ENCODE results near the gene RNF227.
A peak's percentile ranks its signal among the peaks of the same experiment; 100 is the strongest.

The RNF227 gene

GRCh38 chr17:7944326-7944725 lies 28.2 kb upstream of the RNF227 start:
- Histone ChIP-seq H3K9me3 (ENCODE audit: control insufficient read depth, low read length) (no peaks in the 10 kb centered on the region), H3K4me3 (ENCODE audit: low read length) (no peak overlapping the region), H3K9ac (ENCODE audit: low read length) (no peak overlapping the region), H3K27me3 (ENCODE audit: control insufficient read depth, insufficient read depth, low read length) (no peaks in the 10 kb centered on the region), H3K36me3 (ENCODE audit: control insufficient read depth, insufficient read depth, low read length) (peaks cover 11% of the 10 kb centered on the region), H3K4me1 (ENCODE audit: control insufficient read depth, insufficient read depth, low read length) (no peaks in the 10 kb centered on the region)

DNA sequence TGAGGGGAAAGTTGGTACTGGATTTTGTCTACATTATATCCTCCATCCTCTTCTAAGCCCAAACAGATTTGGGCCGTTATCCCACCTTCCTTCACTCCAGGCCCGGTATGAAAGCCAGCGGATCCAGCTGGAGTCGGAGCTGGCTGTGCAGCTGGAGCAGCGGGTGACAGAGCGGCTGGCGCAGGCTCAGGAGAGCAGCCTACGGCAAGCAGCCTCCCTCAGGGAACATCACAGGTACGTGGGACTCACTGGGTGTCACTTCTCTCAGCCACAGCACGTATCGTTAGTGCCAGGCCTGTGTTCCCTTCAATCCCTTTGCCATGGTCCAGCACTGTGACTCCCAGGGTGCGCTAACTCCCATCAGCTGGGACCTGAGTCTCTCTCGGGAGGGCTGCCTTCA lies 27.2 kb upstream of the RNF227 start:
- Histone ChIP-seq H3K27me3 (ENCODE audit: control insufficient read depth, insufficient read depth, low read length) (no peaks in the 10 kb centered on the region), H3K9me3 (ENCODE audit: control insufficient read depth, low read length) (no peaks in the 10 kb centered on the region), H3K4me1 (ENCODE audit: control insufficient read depth, insufficient read depth, low read length) (no peaks in the 10 kb centered on the region), H3K9ac (ENCODE audit: low read length) (no peak overlapping the region), H3K36me3 (ENCODE audit: control insufficient read depth, insufficient read depth, low read length) (peaks cover 11% of the 10 kb centered on the region), H3K4me3 (ENCODE audit: low read length) (no peak overlapping the region)

GRCh38 chr17:7940743-7941142 lies 24.7 kb upstream of the RNF227 start:
- no peak overlapping the region for H3K9ac ChIP-seq (ENCODE audit: low read length)
- no peaks in the 10 kb centered on the region for H3K4me1 ChIP-seq (ENCODE audit: control insufficient read depth, insufficient read depth, low read length)
- no peak overlapping the region for H3K4me3 ChIP-seq (ENCODE audit: low read length)
- H3K9me3 ChIP-seq (ENCODE audit: control insufficient read depth, low read length) = no peaks in the 10 kb centered on the region
- peaks cover 6% of the 10 kb centered on the region for H3K36me3 ChIP-seq (ENCODE audit: control insufficient read depth, insufficient read depth, low read length)
- H3K27me3 ChIP-seq (ENCODE audit: control insufficient read depth, insufficient read depth, low read length) = no peaks in the 10 kb centered on the region

DNA sequence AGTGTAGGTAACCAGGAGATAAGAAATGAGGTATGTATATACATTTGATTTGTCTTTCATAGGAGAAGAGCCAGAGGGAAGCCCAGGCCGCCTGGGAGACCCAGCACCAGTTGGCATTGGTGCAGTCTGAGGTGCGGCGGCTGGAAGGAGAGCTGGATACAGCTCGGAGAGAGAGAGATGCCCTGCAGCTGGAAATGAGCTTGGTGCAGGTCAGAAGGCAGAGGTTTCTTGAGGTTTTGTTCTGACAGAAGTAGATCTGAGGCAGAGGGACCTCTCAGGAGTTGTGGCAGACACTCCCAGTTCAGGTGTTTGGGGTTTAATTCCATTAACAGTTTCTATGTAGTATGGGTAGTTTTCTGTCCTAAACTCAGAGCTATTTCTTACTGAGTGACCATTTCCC lies 23.9 kb upstream of the RNF227 start:
- Histone ChIP-seq H3K9me3 (ENCODE audit: control insufficient read depth, low read length) (no peaks in the 10 kb centered on the region), H3K36me3 (ENCODE audit: control insufficient read depth, insufficient read depth, low read length) (peaks cover 6% of the 10 kb centered on the region), H3K9ac (ENCODE audit: low read length) (no peak overlapping the region), H3K4me3 (ENCODE audit: low read length) (no peak overlapping the region), H3K27me3 (ENCODE audit: control insufficient read depth, insufficient read depth, low read length) (no peaks in the 10 kb centered on the region), H3K4me1 (ENCODE audit: control insufficient read depth, insufficient read depth, low read length) (no peaks in the 10 kb centered on the region)

DNA sequence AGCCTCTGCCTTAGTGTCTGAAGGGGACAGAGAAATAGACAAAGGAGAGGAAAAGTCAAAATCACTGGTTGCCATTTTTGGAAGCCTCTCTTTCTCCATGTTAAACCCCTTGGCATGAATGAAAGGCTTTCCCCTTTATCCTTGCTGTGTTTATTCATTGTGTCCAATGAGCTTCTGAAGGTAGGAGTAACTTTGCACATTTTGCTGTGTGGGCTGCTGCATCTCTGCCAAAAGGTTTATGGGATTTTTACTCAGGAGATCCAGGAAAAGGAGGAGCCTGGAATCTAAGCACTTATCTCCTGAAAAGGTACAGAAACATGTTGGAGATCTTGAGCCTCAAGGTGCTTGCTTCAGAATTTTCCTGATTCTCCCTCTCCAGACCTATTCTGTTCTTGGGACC lies 19.8 kb upstream of the RNF227 start:
- Histone ChIP-seq H3K36me3 (ENCODE audit: control insufficient read depth, insufficient read depth, low read length) (no peaks in the 10 kb centered on the region), H3K27me3 (ENCODE audit: control insufficient read depth, insufficient read depth, low read length) (no peaks in the 10 kb centered on the region), H3K9me3 (ENCODE audit: control insufficient read depth, low read length) (no peaks in the 10 kb centered on the region), H3K9ac (ENCODE audit: low read length) (no peak overlapping the region), H3K4me3 (ENCODE audit: low read length) (no peak overlapping the region), H3K4me1 (ENCODE audit: control insufficient read depth, insufficient read depth, low read length) (peaks cover 16% of the 10 kb centered on the region)

DNA sequence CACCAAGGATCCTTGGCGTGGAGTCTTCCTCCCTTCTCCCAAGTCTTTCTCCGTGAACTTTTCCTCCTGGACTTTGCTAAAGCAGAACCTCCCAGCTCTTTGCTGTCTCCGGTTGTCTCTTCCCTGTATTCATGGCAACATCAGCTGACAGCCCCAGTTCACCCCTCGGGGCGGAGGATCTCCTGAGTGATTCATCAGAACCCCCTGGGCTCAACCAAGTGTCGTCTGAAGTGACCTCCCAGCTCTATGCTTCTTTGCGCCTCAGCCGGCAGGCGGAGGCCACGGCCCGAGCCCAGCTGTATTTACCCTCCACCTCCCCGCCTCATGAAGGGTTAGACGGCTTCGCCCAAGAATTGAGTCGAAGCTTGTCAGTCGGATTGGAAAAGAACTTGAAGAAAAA lies 16.9 kb upstream of the RNF227 start:
- Histone ChIP-seq H3K4me1 (ENCODE audit: control insufficient read depth, insufficient read depth, low read length) (peaks cover 19% of the 10 kb centered on the region), H3K36me3 (ENCODE audit: control insufficient read depth, insufficient read depth, low read length) (no peaks in the 10 kb centered on the region), H3K4me3 (ENCODE audit: low read length) (peak overlapping the region; percentile 53), H3K9me3 (ENCODE audit: control insufficient read depth, low read length) (no peaks in the 10 kb centered on the region), H3K27me3 (ENCODE audit: control insufficient read depth, insufficient read depth, low read length) (no peaks in the 10 kb centered on the region), H3K9ac (ENCODE audit: low read length) (peak overlapping the region; percentile 87)

DNA sequence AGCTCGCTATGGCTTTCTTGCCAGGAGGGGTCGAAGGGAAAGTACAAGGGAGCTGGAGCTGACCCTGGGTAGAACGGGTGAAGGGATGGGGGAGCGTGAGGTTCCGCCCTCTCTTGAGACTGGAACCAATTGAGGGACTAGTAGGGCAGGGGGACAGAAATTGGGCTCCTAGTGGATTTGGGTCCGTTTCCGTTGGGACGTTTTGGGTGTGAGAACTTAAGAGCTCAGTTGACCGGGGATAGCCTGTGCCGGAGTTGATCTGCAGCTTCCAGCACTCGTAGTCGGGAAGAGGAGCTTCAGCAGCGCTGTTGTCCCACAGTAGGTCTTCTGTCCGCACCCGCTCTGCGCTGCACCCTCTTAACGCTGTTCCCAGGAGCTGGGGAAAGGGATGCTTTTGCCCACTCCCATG lies 16.4 kb upstream of the RNF227 start:
- Histone ChIP-seq H3K27me3 (ENCODE audit: control insufficient read depth, insufficient read depth, low read length) (no peaks in the 10 kb centered on the region), H3K4me1 (ENCODE audit: control insufficient read depth, insufficient read depth, low read length) (peaks cover 19% of the 10 kb centered on the region), H3K9me3 (ENCODE audit: control insufficient read depth, low read length) (no peaks in the 10 kb centered on the region), H3K36me3 (ENCODE audit: control insufficient read depth, insufficient read depth, low read length) (no peaks in the 10 kb centered on the region), H3K9ac (ENCODE audit: low read length) (peak overlapping the region; percentile 87), H3K4me3 (ENCODE audit: low read length) (peak overlapping the region; percentile 53)

DNA sequence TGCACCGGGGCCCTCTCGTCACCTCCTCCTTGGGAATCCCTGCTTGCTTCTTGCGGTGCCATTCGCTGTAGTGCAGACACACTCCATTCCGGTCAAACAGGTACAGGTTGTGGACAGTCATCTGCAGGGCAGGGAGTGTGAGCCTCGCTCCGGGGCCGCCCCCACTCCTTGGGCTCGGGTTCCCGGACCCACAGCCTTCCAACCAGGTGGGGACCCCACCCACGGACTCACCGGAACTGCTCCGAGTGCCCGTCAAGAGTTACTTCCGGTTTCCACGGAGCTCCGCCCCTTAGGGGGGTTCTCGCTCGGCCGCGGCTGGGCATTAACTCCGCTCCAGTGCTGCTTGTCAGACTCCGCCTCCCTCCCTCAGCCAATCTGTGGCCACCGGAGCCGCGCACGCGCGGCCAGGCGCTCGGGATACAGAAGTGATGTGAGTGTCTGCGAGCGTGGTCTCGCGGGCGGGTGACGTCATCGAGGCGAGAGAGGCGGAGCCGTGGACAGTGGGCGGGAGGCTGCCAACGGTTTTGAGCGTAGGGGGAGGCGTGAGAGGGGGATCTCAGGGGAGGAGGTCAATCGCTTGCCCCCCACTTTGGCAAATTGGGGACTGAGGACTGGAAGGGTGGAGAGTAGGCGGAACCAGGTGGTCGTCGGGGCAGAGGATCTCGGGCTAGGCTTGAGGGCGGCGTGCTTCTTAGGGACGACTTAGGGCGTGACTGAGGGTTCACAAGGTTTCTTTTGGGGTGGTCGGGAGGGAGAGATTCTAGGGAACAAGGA lies 15.8 kb upstream of the RNF227 start, which contains the start of the genes CNTROB and TRAPPC1:
Gene CNTROB (plus strand): TSS at position 498 of the 774 bp plus-strand sequence. CDS start 874 bp downstream, outside the sequence.
Gene TRAPPC1 (minus strand): TSS at position 238 of the 774 bp plus-strand sequence. CDS start 117 bp downstream, at position 121.
- Histone ChIP-seq H3K4me3 (ENCODE audit: low read length) (peak within 1 kb of the TSS; percentile 79), H3K36me3 (ENCODE audit: control insufficient read depth, insufficient read depth, low read length) (no peaks in the 10 kb centered on the region), H3K27me3 (ENCODE audit: control insufficient read depth, insufficient read depth, low read length) (no peaks in the 10 kb centered on the region), H3K9me3 (ENCODE audit: control insufficient read depth, low read length) (no peaks in the 10 kb centered on the region), H3K4me1 (ENCODE audit: control insufficient read depth, insufficient read depth, low read length) (peaks cover 19% of the 10 kb centered on the region), H3K9ac (ENCODE audit: low read length) (peak within 1 kb of the TSS; percentile 87)

DNA sequence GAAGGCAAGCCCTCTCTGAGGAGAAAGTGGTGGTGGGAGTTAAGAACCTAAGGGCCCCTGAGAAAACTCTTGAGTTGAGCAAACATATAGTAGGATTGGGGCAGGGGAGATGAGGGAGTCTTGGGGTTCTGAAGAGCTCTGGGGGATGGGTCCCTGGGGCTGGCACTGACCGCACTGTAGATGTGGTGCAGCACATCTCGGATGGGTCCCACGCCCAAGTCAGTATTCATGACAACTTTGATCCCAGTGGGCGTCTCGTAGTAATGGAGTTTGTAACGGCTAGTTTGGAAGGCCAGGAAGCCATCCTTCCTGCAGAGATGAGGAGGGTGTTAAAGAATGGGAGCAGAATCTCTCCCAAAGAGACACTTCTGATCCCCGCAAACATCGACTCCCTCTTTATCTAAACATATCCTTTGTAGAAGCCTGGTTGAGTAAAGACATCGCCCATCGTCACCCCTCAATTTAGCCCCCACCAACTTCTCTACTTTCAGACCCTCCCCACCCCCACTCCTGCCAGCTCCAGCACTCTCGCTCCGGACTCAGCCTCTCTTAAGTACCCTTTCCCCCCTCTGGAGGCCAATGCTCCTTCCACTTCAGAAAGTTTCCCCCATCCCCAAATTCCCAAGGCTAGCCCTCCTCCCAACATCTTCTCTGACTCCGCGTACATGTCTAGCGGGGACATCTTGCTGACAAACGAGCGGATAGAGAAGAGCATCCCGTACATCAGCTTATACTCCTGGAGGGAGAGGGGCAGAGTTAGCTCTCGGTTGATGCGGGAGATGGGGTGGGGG lies 14.9 kb upstream of the RNF227 start:
- H3K4me3 ChIP-seq (ENCODE audit: low read length) = peak overlapping the region; percentile 79
- no peaks in the 10 kb centered on the region for H3K36me3 ChIP-seq (ENCODE audit: control insufficient read depth, insufficient read depth, low read length)
- no peaks in the 10 kb centered on the region for H3K9me3 ChIP-seq (ENCODE audit: control insufficient read depth, low read length)
- H3K9ac ChIP-seq (ENCODE audit: low read length) = peak overlapping the region; percentile 87
- H3K27me3 ChIP-seq (ENCODE audit: control insufficient read depth, insufficient read depth, low read length) = no peaks in the 10 kb centered on the region
- peaks cover 19% of the 10 kb centered on the region for H3K4me1 ChIP-seq (ENCODE audit: control insufficient read depth, insufficient read depth, low read length)

DNA sequence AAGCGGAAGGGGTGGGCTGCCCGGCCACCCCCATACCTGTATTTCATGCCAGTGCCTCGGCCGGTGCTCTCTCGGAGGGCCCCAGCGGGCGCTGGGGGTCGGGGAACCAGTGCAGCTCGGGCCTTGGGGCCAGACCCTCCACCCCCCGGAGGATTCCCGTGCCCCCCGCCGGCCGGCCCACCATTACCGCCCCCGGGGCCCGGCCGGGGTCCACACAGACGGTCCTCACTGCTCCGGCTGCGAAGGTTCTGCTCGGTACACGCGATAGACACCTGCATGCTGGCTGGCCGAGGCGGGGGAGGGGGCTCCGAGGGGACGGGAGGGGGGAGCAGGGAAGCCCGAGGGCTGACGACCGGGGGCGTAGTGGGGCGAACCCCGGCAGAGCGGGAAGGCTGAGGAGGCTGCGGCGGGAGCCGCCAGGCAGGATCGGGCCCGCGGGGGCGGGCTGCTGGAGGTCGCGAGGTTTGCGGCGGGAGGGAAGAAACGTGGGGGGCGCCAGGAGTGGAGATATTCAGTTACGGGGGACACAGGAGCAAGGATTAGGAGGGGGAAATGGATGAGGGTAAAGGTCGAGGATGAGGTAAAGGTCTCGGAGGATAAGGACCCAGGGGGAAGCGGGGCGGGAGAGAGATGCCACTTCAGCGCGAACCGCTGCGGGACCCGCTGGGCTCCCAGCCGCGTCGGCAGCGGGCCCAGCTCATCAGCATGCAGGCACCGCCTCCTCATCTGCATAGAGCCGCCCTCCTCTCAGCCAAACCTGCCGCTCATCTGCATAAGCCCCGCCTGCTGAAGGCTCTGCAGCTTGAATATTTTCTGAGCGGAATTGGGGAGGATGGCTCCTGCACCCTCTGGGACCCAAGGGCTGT lies 13.3 kb upstream of the RNF227 start, which contains the start of gene KCNAB3:
Gene KCNAB3 (minus strand): TSS at position 699 of the 866 bp plus-strand sequence. CDS start 421 bp downstream, at position 278.
- no peak within 1 kb of the TSS for H3K4me3 ChIP-seq (ENCODE audit: low read length)
- H3K9me3 ChIP-seq (ENCODE audit: control insufficient read depth, low read length) = no peaks in the 10 kb centered on the region
- no peaks in the 10 kb centered on the region for H3K27me3 ChIP-seq (ENCODE audit: control insufficient read depth, insufficient read depth, low read length)
- no peaks in the 10 kb centered on the region for H3K36me3 ChIP-seq (ENCODE audit: control insufficient read depth, insufficient read depth, low read length)
- peaks cover 19% of the 10 kb centered on the region for H3K4me1 ChIP-seq (ENCODE audit: control insufficient read depth, insufficient read depth, low read length)
- no peak within 1 kb of the TSS for H3K9ac ChIP-seq (ENCODE audit: low read length)

DNA sequence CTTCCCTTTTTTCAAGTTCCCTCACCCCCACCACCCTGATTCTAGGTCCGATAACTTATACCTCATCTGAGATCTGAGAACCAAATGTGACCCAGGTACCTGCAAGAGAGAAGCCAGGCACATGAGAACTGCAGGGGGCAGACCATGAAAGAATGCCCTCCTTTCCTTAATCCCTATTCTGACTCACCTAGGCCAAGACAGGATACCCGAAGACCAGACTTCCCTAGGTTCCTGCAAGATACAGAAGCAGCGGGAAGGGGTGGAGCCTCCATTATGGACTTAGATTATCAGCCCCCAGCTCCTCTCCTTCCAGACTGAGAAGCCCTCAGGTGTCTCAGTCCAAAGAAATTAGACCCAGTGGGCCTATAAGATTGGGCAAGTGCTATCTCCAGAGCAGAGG lies 11.5 kb upstream of the RNF227 start:
- Histone ChIP-seq H3K27me3 (ENCODE audit: control insufficient read depth, insufficient read depth, low read length) (no peaks in the 10 kb centered on the region), H3K4me3 (ENCODE audit: low read length) (no peak overlapping the region)

More for the DNA sequence above, 11.5 kb upstream of the RNF227 start:
- no peaks in the 10 kb centered on the region for H3K36me3 ChIP-seq (ENCODE audit: control insufficient read depth, insufficient read depth, low read length)
- peaks cover 16% of the 10 kb centered on the region for H3K4me1 ChIP-seq (ENCODE audit: control insufficient read depth, insufficient read depth, low read length)
- H3K9ac ChIP-seq (ENCODE audit: low read length) = no peak overlapping the region
- H3K9me3 ChIP-seq (ENCODE audit: control insufficient read depth, low read length) = no peaks in the 10 kb centered on the region

All from mucosa of stomach (tissue), 1 donor.